ENCODE data around the gene ZSCAN2.
"Not testable (repeated sequence)": the region's sequence is repeated elsewhere in the genome, so short reads cannot be mapped to it uniquely, and the experiment has no call there.

Gene ZSCAN2

DNA sequence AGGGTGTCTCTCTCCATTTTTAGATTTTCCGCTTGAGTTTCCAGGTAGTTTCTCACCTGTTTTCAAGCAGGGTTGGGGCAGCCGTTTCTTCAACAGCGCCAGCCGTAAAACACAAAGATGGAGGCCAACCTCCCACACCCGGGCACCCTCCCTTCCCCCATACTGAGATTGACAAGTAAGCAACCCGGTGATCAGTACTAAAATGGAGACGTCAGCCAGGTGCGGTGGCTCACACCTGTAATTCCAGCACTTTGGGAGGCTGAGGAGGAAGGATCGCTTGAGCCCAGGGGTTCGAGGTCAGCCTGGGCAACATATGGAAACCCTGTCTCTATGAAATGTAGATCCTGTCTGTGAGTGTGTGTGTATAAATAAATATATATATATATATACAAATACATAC lies 903 bp upstream of the ZSCAN2 start:
- DNase-seq, result no peak

DNA sequence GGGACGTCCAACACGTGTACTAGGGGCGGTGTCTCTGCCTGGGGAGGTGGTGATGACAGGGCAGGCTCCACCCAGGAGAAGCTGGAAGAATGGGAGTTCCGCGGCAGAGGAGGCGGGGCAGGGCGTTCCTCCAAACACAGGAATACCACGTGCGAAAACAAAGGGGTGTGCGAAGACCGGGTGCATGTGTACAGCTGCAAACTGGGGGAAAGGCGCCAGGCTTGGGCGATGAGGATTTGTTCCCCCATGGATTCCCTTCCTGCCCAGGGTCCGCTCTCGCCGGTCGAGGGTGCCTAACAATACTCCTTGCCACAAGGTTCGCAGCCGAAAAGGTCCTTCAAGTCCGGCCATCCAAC lies 500 bp upstream of the ZSCAN2 start:
- DNase-seq, result peak; percentile 37

- DNase-seq, result no peak
Measured at GRCh38 chr15:84601555-84601838, 688 bp downstream of the ZSCAN2 start.

- no peak for DNase-seq
Measured at GRCh38 chr15:84603630-84604379, 3.0 kb downstream of the ZSCAN2 start.

DNA sequence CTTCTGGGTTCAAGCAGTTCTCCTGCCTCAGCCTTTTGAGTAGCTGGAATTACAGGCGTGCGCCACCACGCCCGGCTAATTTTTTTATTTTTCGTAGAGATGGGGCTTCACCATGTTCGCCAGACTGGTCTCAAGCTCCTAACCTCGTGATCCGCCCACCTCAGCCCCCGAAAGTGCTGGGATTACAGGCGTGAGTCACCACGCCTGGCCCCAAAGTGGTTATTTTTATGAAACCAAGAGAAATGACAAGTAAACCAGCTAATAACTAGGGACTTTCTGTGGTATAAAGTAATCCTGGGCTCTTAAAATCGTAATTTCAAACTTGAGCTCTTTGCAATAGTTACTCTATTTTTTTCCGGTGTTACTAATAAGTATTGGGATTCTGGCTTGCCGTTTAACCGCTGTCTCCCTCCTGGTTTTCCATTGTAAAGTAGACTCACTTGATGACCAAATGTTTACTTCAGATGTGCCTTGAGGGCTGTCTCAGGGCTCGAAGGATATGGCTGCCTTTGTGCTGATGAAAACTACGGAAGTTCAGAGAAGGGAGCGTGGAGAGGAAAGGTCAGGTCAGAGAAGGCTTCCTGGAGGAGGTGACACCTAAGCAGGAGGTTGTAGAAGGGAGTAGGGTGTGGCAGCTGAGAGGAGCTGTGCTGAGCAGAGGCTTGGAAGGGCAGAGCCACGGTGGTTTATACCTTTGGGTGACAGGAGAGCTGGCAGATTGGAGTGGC lies 4.2 kb downstream of the ZSCAN2 start:
- no peak for DNase-seq

DNA sequence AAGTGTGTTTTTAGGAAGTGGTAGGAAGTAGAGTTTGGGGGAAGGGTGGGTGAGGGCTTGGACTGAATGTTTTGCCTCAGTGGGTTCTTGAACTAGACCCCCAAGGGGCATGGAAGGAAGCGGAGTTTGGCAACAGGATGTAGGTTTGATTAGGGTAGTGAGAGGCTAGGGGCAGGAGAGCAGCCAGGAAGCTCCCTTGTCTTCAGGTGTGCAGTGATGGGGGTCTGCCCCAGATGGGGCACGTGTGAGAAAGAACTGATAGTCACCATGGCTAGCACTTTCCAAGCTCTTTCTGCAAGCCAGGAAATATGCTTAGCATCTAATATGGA lies 4.7 kb downstream of the ZSCAN2 start:
- no peak for DNase-seq

- no peak for DNase-seq
Measured at GRCh38 chr15:84606653-84607120, 5.9 kb downstream of the ZSCAN2 start.

- DNase-seq, result no peak
Measured at GRCh38 chr15:84608707-84609284, 8.0 kb downstream of the ZSCAN2 start.

DNA sequence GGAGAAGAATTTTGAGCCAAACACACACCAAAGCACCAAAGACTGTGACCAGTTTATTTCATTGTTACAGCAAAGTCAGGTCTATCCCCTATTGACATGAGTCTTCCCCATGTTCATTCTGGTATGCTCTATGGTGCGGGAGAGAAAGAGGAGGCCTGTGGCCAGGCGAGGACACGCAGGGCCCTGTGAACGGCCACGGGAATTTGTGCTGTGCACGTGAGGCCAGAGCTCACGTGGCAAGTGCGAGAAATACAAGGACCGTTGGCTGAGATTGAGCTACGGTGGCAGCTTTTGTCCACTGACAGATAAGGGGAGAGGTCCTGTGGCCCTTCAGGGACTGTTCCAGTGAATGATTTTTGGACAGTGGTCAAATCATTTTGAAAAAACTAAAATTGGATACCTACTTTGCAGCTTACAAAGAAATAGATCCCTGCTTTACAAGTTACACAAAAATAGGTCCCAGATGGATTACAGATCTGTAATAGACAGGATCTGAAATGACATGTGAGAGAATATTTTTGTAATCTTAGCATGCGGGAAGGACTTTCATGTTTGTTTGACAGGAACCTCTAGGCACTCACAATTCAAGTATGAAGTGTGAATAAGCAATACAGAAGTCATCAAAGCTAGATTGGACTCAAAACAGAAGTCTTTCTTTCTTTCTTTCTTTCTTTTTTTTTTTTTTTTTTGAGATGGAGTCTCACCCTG lies 9.2 kb downstream of the ZSCAN2 start:
- DNase-seq, result no peak

GRCh38 chr15:84611631-84612030 lies 10.8 kb downstream of the ZSCAN2 start:
- no peak for DNase-seq

DNA sequence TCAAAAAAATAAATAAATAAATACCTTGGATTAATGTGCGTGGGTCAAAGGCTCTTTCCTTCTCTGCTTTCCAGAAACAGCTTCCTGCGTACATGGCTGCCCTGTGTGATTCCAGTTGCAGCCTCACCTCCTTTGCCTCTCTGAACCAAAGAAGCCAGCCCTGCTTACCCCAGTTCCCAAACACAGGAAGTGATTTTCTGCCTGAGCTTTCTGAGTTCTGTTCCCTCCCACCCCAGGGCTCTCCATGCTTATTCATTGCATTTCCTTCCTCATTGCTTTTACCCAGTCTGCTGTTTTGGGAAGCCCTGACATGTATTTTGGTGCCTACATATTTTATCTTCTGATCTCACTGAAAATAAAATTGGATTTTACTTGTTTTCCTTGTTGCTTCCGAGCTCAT lies 15.4 kb downstream of the ZSCAN2 start:
- DNase-seq, result no peak

- no peak for DNase-seq
Measured at GRCh38 chr15:84620626-84621025, 19.8 kb downstream of the ZSCAN2 start.

DNA sequence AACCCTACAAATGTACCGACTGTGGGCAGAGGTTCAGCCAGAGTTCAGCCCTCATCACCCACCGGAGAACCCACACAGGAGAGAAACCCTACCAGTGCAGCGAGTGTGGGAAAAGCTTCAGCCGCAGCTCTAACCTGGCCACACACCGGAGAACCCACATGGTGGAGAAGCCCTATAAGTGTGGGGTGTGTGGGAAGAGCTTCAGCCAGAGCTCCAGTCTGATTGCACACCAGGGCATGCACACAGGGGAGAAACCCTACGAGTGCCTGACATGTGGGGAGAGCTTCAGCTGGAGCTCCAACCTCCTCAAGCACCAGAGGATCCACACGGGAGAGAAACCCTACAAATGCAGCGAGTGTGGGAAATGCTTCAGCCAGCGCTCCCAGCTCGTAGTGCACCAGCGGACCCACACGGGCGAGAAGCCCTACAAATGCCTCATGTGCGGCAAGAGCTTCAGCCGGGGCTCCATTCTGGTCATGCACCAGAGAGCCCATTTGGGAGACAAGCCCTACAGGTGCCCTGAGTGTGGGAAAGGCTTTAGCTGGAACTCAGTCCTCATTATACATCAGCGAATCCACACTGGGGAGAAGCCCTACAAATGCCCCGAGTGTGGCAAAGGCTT lies 20.7 kb downstream of the ZSCAN2 start:
- no peak for DNase-seq

- DNase-seq, result no peak
Measured at GRCh38 chr15:84624359-84624758, 23.6 kb downstream of the ZSCAN2 start.

GRCh38 chr15:84625123-84625522 lies 24.3 kb downstream of the ZSCAN2 start:
- DNase-seq, result no peak

DNA sequence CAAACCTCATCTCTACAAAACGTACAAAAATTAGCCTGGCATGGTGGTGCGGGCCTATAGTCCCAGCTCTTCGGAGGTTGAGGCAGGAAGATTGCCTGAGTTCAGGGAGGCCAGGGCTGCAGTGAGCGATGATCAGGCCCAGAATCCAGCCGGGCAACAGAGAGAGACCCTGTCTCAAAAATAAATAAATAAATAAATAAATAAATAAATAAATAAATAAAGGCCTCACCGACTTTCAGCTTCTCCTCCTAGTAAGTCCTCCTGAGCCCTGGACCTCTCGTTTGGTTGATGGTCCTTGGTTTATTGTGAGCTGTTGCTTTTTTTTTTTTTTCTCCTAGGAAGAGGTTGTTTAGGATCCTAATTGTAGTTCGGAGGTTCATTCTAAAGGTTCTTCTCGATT lies 28.2 kb downstream of the ZSCAN2 start:
- DNase-seq, result no peak

GRCh38 chr15:84631706-84632272 lies 31.0 kb downstream of the ZSCAN2 start:
- DNase-seq, result no peak

DNA sequence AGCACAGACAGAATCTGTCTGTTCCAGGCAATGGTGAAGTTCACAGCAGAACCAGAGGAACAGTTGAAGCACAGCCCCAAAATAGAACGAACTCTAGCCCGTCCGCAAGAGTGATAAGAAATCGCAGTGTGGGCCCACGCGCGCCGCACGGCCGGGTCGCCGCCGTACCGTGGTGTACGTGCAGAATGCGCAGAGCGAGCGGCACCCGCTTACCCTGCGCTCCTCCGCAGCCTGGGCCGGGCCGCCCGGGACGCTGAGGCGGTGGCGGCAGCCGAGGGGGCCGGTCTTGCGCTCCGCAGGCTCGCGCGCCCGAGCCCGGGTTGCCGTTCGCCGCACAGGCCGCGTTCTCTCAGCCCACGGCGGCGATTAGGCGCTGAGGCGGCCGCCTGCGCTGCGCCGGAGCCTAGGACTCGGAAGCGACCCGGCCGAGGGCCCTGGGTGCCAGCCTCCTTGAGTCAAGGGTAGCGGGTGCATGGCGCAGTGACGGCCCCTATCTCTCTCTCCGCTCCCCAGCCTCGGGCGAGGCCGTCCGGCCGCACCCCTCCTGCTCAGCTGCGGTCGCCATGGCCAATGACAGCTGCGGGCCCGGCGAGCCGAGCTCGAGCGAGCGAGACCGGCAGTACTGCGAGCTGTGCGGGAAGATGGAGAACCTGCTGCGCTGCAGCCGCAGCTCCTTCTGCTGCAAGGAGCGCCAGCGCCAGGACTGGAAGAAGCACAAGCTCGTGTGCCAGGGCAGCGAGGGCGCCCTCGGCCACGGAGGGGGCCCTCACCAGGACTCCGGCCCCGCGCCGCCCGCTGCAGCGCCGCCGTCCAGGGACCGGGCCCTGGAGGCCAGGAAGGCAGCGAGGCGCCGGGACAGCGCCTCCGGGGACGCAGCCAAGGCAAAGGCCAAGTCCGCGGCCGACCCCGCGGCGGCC lies 32.8 kb downstream of the ZSCAN2 start:
- peak; percentile 10 for DNase-seq

DNA sequence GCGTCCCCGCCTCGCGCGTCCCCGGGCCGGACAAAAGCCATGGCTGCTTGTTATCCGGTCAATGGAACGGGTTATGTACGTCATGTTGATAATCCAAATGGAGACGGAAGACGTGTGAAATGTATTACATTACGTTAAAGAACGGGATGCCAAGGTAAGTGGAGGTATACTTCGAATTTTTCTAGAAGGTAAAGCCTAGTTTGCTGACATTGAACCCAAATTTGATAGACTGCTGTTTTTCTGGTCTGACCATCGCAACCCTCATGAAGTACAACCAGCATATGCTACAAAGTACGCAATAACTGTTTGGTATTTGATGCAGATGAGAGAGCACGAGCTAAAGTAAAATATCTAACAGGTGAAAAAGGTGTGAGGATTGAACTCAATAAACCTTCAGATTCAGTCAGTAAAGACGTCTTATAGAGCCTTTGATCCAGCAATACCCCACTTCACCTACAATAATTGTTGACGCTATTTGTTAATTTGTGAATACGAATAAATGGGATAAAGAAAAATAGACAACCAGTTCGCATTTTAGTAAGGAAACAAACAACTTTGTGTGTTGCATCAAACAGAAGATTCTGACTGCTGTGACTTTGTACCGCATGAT lies 33.5 kb downstream of the ZSCAN2 start:
- no peak for DNase-seq

DNA sequence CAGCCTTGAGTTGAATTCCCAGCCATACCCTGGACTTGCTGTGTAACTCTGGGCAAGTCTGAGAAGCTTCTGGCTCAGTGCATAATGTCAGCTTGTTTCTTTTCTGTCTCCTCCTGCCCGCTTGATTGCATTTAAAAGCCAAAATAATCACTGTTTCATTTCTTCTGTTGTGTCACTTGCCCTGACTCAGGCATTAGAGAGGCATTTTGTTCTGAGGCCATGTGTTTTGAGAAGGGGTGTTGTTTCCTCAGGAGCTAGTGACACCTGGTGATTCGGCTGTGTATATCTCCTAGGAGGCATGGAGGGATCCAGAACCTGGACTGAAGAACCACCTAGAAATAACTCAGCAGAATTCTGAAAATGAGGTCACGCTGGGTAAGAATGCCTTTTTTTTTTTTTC lies 37.3 kb downstream of the ZSCAN2 start:
- DNase-seq, result no peak

DNA sequence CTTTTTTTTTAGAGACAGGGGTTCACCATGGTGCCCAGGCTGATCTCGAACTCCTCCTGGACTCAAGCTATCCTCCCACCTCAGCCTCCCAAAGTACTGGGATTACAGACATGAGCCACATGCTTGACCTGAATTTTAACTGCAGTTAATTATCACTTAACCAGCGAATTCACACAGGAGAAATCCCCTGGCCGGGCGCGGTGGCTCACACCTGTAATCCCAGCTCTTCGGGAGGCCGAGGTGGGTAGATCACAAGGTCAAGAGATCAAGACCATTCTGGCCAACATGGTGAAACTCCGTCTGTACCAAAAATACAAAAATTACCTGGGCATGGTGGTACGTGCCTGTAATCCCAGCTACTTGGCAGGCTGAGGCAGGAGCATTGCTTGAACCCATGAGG lies 41.1 kb downstream of the ZSCAN2 start:
- not testable (repeated sequence) for DNase-seq

Data from GOT3 (cell line).